Activated naive CD4-positive, alpha-beta T cell treated with anti-CD3 and anti-CD28 coated beads for 36 hours (primary cell): ENCODE measurements around the gene CCR5. TPM values are rescaled to one million over a fixed set of nuclear protein-coding genes. Genes with fewer than 3 reads are reported as not detected.
"Not testable (repeated sequence)": the region's sequence is repeated elsewhere in the genome, so short reads cannot be mapped to it uniquely, and the experiment has no call there.

Source experiments
- CTCF ChIA-PET: fragments of 350-600 bp; sonication (Branson Sonifier 250); formaldehyde crosslinking; loops from one replicate; lab custom pipeline; 2021; ENCODE audit warnings: antibody characterized with exemption; lab: Charles Lee
- DNase-seq: peaks from one replicate; pipeline ENCODE4 v3.0.0-alpha.2; 2020
- H3K27ac Mint-ChIP-seq: one replicate; pipeline ENCODE4 v1.8.0; 2021; ENCODE audit warnings: mild to moderate bottlenecking, mixed read lengths
- H3K27me3 Mint-ChIP-seq: one replicate; pipeline ENCODE4 v1.8.0; 2021; ENCODE audit warnings: low read depth, mixed read lengths
- H3K36me3 Mint-ChIP-seq: one replicate; pipeline ENCODE4 v1.8.0; 2021; ENCODE audit warnings: low read depth, mixed read lengths
- H3K4me1 Mint-ChIP-seq: one replicate; pipeline ENCODE4 v1.8.0; 2021; ENCODE audit warnings: low read depth, mixed read lengths
- H3K4me3 Mint-ChIP-seq: one replicate; pipeline ENCODE4 v1.8.0; 2021; ENCODE audit warnings: mild to moderate bottlenecking, moderate library complexity, mixed read lengths
- H3K9me3 Mint-ChIP-seq: one replicate; pipeline ENCODE4 v1.8.0; 2021; ENCODE audit warnings: mixed read lengths
- intact Hi-C: fragments of 100-400 bp; cut with micrococcal nuclease; formaldehyde crosslinking; loops from one replicate; pipeline ENCODE4 v1.15.1; 2023
- total RNA-seq, 2 experiments: library from RNA; stranded (reverse); gene quantifications; one replicate each; pipeline ENCODE4 v1.2.3, GENCODE V29; 2021

Gene CCR5
- total RNA-seq: not detected

DNA sequence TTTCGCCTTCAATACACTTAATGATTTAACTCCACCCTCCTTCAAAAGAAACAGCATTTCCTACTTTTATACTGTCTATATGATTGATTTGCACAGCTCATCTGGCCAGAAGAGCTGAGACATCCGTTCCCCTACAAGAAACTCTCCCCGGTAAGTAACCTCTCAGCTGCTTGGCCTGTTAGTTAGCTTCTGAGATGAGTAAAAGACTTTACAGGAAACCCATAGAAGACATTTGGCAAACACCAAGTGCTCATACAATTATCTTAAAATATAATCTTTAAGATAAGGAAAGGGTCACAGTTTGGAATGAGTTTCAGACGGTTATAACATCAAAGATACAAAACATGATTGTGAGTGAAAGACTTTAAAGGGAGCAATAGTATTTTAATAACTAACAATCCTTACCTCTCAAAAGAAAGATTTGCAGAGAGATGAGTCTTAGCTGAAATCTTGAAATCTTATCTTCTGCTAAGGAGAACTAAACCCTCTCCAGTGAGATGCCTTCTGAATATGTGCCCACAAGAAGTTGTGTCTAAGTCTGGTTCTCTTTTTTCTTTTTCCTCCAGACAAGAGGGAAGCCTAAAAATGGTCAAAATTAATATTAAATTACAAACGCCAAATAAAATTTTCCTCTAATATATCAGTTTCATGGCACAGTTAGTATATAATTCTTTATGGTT, at the start of gene CCR5:
TSS of gene CCR5 (plus strand) at position 108 of the 680 bp plus-strand sequence. CDS start 1,957 bp downstream, outside the sequence.
- Mint-ChIP-seq H3K27ac (no peak within 1 kb of the TSS), H3K4me1 (peaks cover 33% of the 10 kb centered on the region), H3K27me3 (peaks cover 25% of the 10 kb centered on the region), H3K36me3 (no peaks in the 10 kb centered on the region), H3K4me3 (no peak within 1 kb of the TSS), H3K9me3 (no peaks in the 10 kb centered on the region)
- CTCF ChIA-PET: interaction anchor here (0.6 to 6.7 kb wide), 17 partner anchors 10 to 292 kb away, joined by 3 to 63 read pairs (median 6); partner anchors contain the start of gene CCR2
- intact Hi-C loops: loop anchor here (1.0 to 5.0 kb wide), 6 partner anchors 71 to 432 kb away; no protein-coding TSS in a partner anchor
- DNase-seq: peak; percentile 35

DNA sequence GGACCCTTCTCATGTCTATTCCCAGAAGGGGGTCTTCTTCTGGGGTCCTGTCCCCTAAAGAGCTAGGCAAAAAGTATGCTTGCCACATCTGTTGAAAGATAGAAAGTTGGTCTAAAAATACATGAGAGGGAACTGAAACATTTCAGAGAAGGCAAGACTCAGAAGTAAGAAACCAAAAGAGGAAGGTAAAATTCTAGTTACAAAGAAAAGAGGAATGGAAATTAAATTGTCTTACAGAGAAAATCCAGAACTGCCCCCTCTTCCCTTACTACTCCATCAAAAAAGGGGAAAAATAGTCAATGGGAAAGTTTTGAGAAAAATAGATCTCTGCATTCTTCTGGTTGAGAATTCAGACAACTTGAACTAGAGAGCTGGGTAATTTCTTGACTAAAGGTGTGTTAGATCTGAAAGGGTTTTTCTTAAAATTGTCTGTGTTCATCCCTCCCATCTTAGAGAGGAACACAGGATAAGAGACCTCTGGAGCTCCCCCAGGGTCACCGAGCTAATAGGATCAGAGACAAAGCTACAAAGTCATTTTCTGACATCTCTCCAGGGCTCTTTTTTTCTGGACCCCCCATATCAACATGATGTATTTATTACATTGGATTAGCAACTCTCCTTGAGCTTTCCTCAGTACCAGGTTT, 49.2 kb upstream of the CCR5 start:
- Mint-ChIP-seq H3K27me3 (peaks cover 6% of the 10 kb centered on the region), H3K27ac (no peak overlapping the region)

DNA sequence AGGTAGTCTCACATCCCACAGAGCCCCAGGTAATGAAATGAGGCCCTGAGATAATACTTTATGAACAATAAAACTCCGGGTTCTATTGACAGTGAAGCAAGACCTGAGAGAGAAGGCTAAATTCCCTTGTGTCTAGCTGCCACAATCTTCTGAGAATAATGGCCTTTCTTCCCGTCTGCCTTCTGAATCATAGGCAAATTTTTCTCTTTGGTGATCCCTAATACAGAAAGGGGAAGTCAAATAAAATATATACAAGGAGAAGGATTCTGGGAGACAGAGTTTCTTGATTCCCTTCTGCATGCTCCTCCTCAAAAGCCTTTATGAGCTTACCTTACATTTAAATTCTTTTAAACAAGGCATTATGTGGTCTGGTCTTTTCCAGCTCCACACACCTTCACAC, 46.7 kb upstream of the CCR5 start:
- Mint-ChIP-seq H3K9me3 (no peaks in the 10 kb centered on the region), H3K36me3 (no peaks in the 10 kb centered on the region), H3K27ac (no peak overlapping the region), H3K4me3 (no peak overlapping the region), H3K27me3 (peaks cover 6% of the 10 kb centered on the region), H3K4me1 (peaks cover 2% of the 10 kb centered on the region)
- intact Hi-C loops: no loop called here
- CTCF ChIA-PET: interaction anchor here (0.6 kb wide), 1 partner anchor 54 kb away, joined by 3 read pairs; no protein-coding TSS in a partner anchor
- no peak for DNase-seq

More for the DNA sequence above, 49.2 kb upstream of the CCR5 start:
- peaks cover 2% of the 10 kb centered on the region for H3K4me1 Mint-ChIP-seq
- no peak overlapping the region for H3K4me3 Mint-ChIP-seq
- no peak for DNase-seq
- peaks cover 1% of the 10 kb centered on the region for H3K36me3 Mint-ChIP-seq
- H3K9me3 Mint-ChIP-seq: peaks cover 5% of the 10 kb centered on the region
- intact Hi-C loops: no loop called here
- CTCF ChIA-PET: interaction anchor here (0.6 kb wide), 1 partner anchor 378 kb away, joined by 3 read pairs; the partner anchor contains the start of gene CXCR6

DNA sequence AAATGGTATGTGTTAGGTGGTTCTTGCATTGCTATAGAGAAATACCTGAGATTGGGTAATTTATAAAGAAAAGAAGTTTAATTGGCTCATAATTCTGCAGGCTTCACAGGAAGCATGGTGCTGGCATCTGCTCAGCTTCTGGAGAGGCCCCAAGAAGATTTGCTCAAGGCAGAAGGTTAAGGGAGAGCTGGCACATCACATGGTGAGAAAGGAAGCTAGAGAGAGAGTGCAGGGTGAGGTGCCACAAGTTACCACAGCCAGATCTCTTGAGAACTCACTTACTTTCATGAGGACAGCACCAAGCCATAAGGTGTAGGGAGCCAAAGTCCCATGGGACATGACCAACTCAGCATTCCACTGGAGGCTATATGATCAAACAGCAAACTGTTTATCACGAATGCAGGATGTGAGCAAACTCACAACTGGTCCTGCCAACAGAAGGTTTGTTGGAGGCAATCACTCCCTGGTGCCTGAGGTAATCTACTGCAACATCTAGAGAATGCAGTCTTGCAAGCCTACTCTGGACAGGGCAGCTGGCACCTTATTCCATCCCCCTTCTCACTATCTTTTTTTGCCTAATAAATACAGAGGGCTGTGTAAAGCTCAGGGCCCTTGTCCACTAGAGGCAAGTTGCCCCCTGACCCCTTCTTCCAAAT, 45.0 kb upstream of the CCR5 start:
- H3K4me1 Mint-ChIP-seq: peaks cover 2% of the 10 kb centered on the region
- H3K4me3 Mint-ChIP-seq: no peak overlapping the region
- no peaks in the 10 kb centered on the region for H3K36me3 Mint-ChIP-seq
- no peaks in the 10 kb centered on the region for H3K9me3 Mint-ChIP-seq
- intact Hi-C loops: no loop called here
- peaks cover 4% of the 10 kb centered on the region for H3K27me3 Mint-ChIP-seq
- DNase-seq: no peak
- no peak overlapping the region for H3K27ac Mint-ChIP-seq
- CTCF ChIA-PET: interaction anchor here (0.6 kb wide), 4 partner anchors 49 to 566 kb away, joined by 3 read pairs; no protein-coding TSS in a partner anchor

DNA sequence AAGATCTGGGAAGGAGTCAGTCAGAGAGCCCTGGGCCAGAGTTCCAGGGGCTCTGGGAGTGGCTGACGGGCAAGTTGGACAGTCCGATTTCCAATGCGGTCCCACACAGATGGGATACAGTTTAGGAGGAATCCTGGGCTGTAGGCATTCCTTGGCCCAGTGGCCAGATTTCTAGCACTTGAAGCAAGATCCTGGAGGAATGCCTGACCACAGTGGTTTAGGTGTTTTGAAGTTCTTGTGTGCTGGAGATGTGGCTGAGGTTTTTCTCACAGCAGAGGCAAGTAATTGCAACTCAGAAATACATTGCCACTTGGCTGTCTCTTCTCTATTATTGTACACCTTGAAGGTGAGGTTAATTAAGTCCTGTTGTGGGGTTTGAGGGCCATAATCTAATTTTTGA, 40.1 kb upstream of the CCR5 start:
- H3K27me3 Mint-ChIP-seq, H3K27ac Mint-ChIP-seq, H3K9me3 Mint-ChIP-seq, H3K4me3 Mint-ChIP-seq, H3K36me3 Mint-ChIP-seq, CTCF ChIA-PET, DNase-seq, intact Hi-C loops, H3K4me1 Mint-ChIP-seq: not testable (repeated sequence)

DNA sequence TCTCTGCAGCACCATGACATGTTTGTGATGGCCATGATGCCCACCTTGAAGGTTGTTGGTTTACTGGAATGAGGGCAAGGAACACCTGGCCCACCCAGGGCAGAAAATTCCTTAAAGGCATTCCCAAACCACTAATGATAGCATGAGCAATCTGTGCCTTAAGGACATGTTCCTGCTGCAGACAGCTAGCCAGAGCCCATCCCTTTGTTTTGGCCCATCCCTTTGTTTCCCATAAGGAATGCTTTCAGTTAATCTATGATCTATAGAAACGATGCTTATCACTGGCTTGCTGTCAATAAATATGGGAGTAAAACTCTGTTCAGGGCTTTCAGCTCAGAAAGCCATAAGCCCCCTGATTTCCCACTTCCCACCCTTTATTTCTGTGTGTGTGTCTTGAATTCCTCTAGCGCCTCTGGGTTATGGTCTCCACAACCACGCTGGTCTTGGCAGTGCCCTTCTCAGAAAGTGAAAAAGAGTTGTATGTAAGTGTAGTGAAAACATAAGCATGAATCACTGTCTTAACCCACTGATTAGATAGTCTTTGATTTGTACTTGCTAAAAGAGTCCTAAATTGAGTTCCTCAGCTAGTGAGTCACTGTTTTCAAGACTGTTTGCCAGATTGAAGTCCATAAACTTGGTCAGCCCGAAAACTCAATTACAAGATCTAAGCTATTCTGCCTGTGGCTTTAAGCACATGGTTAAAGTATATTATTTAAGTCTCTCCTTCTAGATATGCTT, 35.8 kb upstream of the CCR5 start:
- H3K27ac Mint-ChIP-seq: no peak overlapping the region
- no peak for DNase-seq
- intact Hi-C loops: no loop called here
- peaks cover 5% of the 10 kb centered on the region for H3K36me3 Mint-ChIP-seq
- peaks cover 20% of the 10 kb centered on the region for H3K9me3 Mint-ChIP-seq
- peaks cover 10% of the 10 kb centered on the region for H3K27me3 Mint-ChIP-seq
- H3K4me3 Mint-ChIP-seq: no peak overlapping the region
- CTCF ChIA-PET: interaction anchor here (0.6 to 2.0 kb wide), 2 partner anchors 58 to 96 kb away, joined by 4 to 6 read pairs; no protein-coding TSS in a partner anchor
- H3K4me1 Mint-ChIP-seq: peaks cover 10% of the 10 kb centered on the region

DNA sequence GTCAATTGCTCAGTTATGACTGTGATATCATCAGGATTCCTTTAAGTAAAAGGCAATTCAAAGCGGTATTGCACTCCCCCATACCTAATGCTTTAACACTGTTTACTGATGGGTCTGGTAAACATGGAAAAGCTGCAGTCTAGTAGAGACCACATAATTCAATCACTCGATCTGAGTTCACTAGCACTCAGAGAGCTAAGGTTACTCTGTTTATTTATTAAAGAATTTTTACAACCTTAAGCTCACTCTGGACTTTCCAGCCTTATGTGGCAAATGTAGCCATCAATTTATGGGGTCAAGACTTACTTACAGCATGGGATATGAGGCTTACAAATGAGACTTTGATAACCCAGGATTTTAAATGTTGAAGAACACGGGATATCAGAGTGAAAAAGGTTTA, 35.2 kb upstream of the CCR5 start:
- CTCF ChIA-PET: interaction anchor here (0.6 kb wide), 1 partner anchor 97 kb away, joined by 4 read pairs; no protein-coding TSS in a partner anchor
- Mint-ChIP-seq H3K27ac (no peak overlapping the region), H3K27me3 (peaks cover 10% of the 10 kb centered on the region), H3K4me1 (peaks cover 10% of the 10 kb centered on the region), H3K4me3 (no peak overlapping the region), H3K36me3 (peaks cover 5% of the 10 kb centered on the region), H3K9me3 (peaks cover 24% of the 10 kb centered on the region)
- DNase-seq: no peak
- intact Hi-C loops: no loop called here

DNA sequence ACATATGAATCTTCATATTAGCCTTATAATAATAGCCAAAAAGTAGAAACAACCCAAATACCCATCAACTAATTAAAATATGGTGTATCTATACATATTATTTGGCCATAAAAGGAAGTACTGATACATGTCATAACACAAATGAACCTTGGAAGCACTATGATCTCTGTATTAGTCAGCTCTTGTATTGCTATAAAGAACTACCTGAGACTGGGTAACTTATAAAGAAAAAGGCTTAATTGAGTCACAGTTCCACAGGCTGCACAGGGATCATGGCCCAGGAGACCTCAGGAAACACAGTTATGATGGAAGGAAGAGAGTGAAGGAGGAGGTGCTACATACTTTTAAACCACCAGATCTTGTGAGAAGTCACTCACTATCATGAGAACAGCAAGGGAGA, 32.8 kb upstream of the CCR5 start:
- no peak overlapping the region for H3K4me3 Mint-ChIP-seq
- H3K27ac Mint-ChIP-seq: no peak overlapping the region
- peaks cover 5% of the 10 kb centered on the region for H3K36me3 Mint-ChIP-seq
- CTCF ChIA-PET: no interaction called here
- H3K4me1 Mint-ChIP-seq: peaks cover 10% of the 10 kb centered on the region
- intact Hi-C loops: no loop called here
- H3K9me3 Mint-ChIP-seq: peaks cover 24% of the 10 kb centered on the region
- peaks cover 4% of the 10 kb centered on the region for H3K27me3 Mint-ChIP-seq
- no peak for DNase-seq

DNA sequence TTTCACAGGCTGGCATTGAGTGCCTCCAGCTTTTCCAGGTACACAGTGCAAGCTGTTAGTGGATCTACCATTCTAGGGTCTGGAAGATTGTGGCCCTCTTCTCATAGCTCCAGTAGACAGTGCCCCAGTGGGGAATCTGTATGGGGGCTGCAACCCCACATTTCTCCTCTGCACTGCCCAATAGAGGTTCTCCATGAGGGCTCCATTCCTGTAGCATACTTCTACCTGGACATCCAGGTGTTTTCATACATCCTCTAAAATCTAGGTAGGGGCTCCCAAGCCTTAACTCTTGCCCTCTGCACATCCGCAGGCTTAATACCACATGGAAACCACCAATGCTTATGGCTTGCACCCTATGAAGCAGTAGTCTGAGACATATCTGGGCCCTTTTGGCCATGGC, 31.9 kb upstream of the CCR5 start:
- no peak for DNase-seq
- CTCF ChIA-PET: no interaction called here
- Mint-ChIP-seq H3K27me3 (no peaks in the 10 kb centered on the region), H3K27ac (no peak overlapping the region), H3K4me3 (no peak overlapping the region), H3K4me1 (peaks cover 10% of the 10 kb centered on the region), H3K9me3 (peaks cover 24% of the 10 kb centered on the region), H3K36me3 (peaks cover 5% of the 10 kb centered on the region)
- intact Hi-C loops: no loop called here

DNA sequence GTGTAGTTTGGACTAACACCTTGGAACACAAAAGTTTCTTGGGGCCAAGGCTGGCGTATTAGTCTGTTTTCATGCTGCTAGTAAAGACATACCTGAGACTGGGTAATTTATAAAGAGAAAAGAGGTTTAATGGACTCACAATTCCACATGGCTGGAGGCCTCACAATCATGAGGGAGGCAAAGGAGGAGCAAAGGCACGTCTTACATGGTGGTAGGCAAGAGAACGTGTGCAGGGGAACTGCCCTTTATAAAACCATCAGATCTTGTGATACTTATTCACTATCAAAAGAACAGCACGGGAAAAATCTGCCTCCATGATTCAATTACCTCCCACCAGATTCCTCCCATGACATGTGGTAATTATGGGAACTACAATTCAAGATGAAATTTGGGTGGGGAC, 26.3 kb upstream of the CCR5 start:
- CTCF ChIA-PET: no interaction called here
- DNase-seq: no peak
- H3K27me3 Mint-ChIP-seq: no peaks in the 10 kb centered on the region
- peaks cover 9% of the 10 kb centered on the region for H3K9me3 Mint-ChIP-seq
- H3K27ac Mint-ChIP-seq: no peak overlapping the region
- intact Hi-C loops: no loop called here
- H3K4me1 Mint-ChIP-seq: peaks cover 11% of the 10 kb centered on the region
- no peak overlapping the region for H3K4me3 Mint-ChIP-seq
- H3K36me3 Mint-ChIP-seq: no peaks in the 10 kb centered on the region

DNA sequence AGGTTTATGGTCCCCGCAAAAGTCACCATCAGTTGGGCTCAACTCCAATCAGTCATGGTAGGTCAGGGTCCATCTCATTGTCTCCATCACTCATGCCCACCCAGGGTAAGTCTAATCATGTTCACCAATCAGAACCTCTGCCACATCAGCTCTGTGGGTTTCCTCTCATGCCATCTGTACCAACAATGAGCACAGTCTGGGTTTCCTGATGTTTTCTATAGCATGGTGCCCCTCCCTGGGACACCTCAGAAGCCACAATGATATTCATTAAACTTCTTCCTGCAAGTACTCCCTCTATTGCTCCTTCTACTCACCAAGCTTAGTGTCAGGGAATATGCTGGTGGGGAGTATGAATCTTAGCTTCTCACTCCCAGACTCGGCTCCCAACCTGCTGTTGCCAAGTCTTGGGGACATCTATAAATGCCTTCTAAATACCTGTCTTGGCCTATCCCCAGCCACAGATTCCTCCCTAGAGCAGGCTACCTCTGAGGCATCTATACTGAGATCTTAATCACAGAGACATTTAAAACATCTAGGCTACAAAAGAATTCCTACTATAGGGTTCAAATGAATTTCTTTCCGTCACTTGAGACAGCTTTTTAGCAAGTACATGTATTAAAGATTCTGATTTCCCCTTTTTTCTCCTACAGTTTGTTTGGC, 21.8 kb upstream of the CCR5 start:
- H3K27me3 Mint-ChIP-seq: peaks cover 13% of the 10 kb centered on the region
- no peak overlapping the region for H3K4me3 Mint-ChIP-seq
- no peaks in the 10 kb centered on the region for H3K36me3 Mint-ChIP-seq
- intact Hi-C loops: no loop called here
- CTCF ChIA-PET: interaction anchor here (2.3 kb wide), 1 partner anchor 73 kb away, joined by 8 read pairs; no protein-coding TSS in a partner anchor
- peaks cover 50% of the 10 kb centered on the region for H3K4me1 Mint-ChIP-seq
- no peak for DNase-seq
- no peak overlapping the region for H3K27ac Mint-ChIP-seq
- H3K9me3 Mint-ChIP-seq: no peaks in the 10 kb centered on the region
